Measurements from ENCODE around the gene SLC6A16.
"Not testable (repeated sequence)": the region's sequence is repeated elsewhere in the genome, so short reads cannot be mapped to it uniquely, and the experiment has no call there.

Gene SLC6A16

GRCh38 chr19:49318296-49318695 is 6.7 kb downstream of the SLC6A16 start:
- TF ChIP-seq ZFX (IDR thresholded peaks at IDR 0.05; ENCODE audit: borderline replicate concordance) = no peak
- TF ChIP-seq CTCF (IDR thresholded peaks at IDR 0.05) = no peak
- no peak overlapping the region for H3K27ac ChIP-seq

DNA sequence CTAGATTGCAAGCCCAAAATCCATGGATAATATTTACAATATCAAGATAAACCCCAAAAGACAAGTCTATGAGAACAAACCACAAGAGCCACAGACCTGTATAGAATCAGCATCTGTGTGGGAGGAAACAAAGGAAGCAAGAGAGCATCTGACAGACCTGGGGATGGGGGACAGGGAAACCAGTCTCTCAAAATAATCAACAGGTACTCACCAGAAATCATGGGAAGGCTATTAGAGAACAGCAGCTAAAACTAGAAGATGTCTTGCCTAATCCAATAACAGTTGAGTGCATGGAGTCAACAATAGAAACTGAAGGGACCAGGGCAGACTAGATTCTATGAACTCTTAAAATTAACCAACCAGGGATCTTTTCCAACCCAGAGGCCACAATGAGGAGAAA is 8.7 kb downstream of the SLC6A16 start:
- TF ChIP-seq CTCF (IDR thresholded peaks at IDR 0.05) = no peak
- TF ChIP-seq ZFX (IDR thresholded peaks at IDR 0.05; ENCODE audit: borderline replicate concordance) = no peak
- no peak overlapping the region for H3K27ac ChIP-seq

- no peak for TF ChIP-seq ZFX (IDR thresholded peaks at IDR 0.05; ENCODE audit: borderline replicate concordance)
- TF ChIP-seq CTCF (IDR thresholded peaks at IDR 0.05) = no peak
These were observed 9.9 kb downstream of the SLC6A16 start for GRCh38 chr19:49315111-49315510.

DNA sequence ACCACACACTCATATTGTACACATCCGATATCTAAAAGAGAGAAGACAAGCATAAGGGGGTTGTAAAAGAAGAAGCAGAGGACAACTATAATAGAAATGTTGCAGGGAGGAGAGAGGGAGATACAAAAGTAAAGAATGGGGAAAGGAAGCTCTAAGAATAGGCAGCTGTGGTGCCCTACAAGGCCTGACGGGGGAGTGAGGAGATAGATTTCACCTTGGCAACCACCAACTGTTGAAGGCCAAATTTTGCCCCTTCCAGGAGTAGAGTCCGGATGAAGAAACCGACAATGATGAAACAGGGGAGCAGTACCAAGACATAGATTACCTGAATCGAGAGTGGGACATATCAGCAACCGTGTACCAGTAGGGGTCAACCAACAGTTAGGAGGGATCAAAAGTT is 15.9 kb downstream of the SLC6A16 start:
- no peak for TF ChIP-seq ZFX (IDR thresholded peaks at IDR 0.05; ENCODE audit: borderline replicate concordance)
- TF ChIP-seq CTCF (IDR thresholded peaks at IDR 0.05) = no peak
- H3K27ac ChIP-seq = no peak overlapping the region

More at GRCh38 chr19:49315111-49315510, 9.9 kb downstream of the SLC6A16 start:
- H3K27ac ChIP-seq = no peak overlapping the region

DNA sequence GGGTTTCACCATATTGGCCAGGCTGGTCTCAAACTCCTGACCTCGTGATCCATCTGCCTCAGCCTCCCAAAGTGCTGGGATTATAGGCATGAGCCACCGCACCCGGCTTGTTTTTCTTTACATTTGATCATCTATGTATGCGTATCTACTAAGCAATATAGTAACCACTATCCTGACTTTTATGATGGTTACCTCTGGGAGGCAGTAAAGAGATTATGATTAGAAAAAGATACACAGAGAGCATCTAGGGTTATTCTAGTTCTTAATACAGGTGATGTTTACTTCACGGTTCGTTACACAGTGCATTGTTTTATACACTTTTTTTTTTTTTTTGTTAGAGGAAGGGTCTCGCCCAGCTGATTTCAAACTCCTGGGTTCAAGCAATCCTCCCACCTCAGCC is 18.3 kb downstream of the SLC6A16 start:
- H3K27ac ChIP-seq = not testable (repeated sequence)

DNA sequence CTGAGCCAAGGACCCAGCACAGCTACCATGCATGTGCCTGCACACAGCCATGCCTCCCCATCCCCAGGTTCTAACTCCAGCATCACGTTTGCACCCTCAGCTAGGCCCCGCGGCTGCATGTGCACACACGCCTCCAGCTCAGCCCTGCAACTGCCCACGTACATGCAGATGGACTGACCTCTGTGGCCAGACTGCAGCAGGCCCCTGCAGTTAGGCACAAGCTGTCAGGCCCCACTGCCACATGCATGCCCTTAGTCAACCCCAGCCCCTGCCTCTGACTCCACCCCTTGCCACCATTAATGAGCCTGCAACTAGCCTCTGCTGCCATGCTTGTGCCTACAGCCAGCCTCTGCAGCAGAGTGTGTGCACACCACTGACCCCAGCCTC is 23.1 kb downstream of the SLC6A16 start:
- no peak for TF ChIP-seq CTCF (IDR thresholded peaks at IDR 0.05)
- TF ChIP-seq ZFX (IDR thresholded peaks at IDR 0.05; ENCODE audit: borderline replicate concordance) = no peak
- no peak overlapping the region for H3K27ac ChIP-seq

- TF ChIP-seq ZFX (IDR thresholded peaks at IDR 0.05; ENCODE audit: borderline replicate concordance) = no peak
- TF ChIP-seq CTCF (IDR thresholded peaks at IDR 0.05) = peak; percentile 95
- H3K27ac ChIP-seq = no peak overlapping the region
These were observed 23.7 kb downstream of the SLC6A16 start for GRCh38 chr19:49301165-49301865.

DNA sequence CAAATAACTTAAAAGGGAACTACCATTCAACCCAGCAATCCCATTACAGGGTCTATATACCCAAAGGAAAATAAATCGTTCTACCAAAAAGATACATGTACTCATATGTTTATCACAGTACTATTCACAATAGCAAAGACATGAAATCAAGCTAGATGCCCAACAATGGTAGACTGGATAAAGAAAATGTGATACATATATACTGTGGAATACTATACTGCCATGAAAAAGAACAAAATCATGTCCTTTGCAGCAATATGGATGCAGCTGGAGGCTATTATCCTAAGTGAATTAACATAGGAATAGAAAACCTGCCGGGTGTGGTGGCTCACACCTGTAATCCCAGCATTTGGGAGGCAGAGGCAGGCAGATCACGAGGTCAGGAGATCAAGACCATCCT is 26.3 kb downstream of the SLC6A16 start:
- H3K27ac ChIP-seq = not testable (repeated sequence)
